ENCODE results near the gene SLC38A9. TPM values are rescaled to one million over a fixed set of nuclear protein-coding genes. Genes with fewer than 3 reads are reported as not detected.

SLC38A9 gene
- total RNA-seq, 4 donors from 2014 or later, result 50.5 to 175 (median 86.7) TPM

DNA sequence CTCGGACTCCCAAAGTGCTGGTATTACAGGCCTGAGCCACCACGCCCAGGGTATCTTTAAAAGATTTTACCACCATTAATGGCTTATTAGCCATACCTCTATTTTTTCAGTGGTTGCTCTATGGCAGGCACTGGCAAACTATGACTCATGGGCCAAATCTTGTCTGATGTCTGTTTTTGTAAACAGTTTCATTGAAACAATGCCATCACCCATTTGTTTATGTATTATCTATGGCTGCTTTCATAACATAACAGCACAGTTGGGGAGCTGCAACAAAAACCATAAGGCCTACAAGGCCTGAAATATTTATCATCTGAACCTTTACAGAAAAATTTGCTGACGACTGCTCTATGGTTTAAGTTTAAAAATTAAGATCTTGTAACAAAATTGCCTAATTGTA lies 66.8 kb downstream of the SLC38A9 start:
- peak overlapping the region in 1 of 2 donors; percentile 59 for H3K27ac ChIP-seq

DNA sequence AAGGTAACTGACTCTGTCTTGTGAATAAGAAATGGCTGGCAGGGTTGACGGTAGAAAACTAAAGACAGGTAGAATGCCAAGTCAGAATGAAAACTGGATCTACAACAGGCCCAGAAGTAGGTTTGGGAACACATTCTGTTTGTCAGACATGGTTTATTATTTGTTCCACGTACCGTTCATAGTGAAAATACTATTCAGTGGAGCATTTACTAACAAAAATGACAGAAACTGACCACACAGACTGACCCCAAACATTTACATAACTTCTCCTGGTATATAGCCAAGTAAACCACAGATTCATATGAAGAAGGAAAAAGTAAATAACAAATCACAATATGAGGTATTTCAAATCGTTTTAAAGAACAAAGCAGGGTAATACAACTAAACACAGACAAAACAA lies 73.7 kb downstream of the SLC38A9 start:
- Histone ChIP-seq H3K4me3 (no peak overlapping the region), H3K4me1 (peaks cover 4 to 24% of the 10 kb centered on the region in 2 donors), H3K9me3 (no peaks in the 10 kb centered on the region), H3K27me3 (no peaks in the 10 kb centered on the region), H3K36me3 (no peaks in the 10 kb centered on the region), H3K27ac (peak overlapping the region; percentile 67 to 76)
- no peak for DNase-seq
- intact Hi-C loops (cut with DNase I; ENCODE audit: low total_unique reads), result no loop called here
- TF ChIP-seq POLR2A (IDR thresholded peaks at IDR 0.05), result no peak
- TF ChIP-seq, protein P1, sequence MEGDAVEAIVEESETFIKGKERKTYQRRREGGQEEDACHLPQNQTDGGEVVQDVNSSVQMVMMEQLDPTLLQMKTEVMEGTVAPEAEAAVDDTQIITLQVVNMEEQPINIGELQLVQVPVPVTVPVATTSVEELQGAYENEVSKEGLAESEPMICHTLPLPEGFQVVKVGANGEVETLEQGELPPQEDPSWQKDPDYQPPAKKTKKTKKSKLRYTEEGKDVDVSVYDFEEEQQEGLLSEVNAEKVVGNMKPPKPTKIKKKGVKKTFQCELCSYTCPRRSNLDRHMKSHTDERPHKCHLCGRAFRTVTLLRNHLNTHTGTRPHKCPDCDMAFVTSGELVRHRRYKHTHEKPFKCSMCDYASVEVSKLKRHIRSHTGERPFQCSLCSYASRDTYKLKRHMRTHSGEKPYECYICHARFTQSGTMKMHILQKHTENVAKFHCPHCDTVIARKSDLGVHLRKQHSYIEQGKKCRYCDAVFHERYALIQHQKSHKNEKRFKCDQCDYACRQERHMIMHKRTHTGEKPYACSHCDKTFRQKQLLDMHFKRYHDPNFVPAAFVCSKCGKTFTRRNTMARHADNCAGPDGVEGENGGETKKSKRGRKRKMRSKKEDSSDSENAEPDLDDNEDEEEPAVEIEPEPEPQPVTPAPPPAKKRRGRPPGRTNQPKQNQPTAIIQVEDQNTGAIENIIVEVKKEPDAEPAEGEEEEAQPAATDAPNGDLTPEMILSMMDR (IDR thresholded peaks at IDR 0.05), result no peak

More for the DNA sequence above, 66.8 kb downstream of the SLC38A9 start:
- H3K27me3 ChIP-seq, result no peaks in the 10 kb centered on the region
- H3K4me3 ChIP-seq, result no peak overlapping the region
- TF ChIP-seq, protein P1 (IDR thresholded peaks at IDR 0.05), result no peak
- no peak for TF ChIP-seq POLR2A (IDR thresholded peaks at IDR 0.05)
- H3K9me3 ChIP-seq, result no peaks in the 10 kb centered on the region
- H3K4me1 ChIP-seq, result peaks cover 0 to 7% of the 10 kb centered on the region in 2 donors
- intact Hi-C loops (cut with DNase I; ENCODE audit: low total_unique reads), result no loop called here
- no peaks in the 10 kb centered on the region for H3K36me3 ChIP-seq
- DNase-seq, result no peak

DNA sequence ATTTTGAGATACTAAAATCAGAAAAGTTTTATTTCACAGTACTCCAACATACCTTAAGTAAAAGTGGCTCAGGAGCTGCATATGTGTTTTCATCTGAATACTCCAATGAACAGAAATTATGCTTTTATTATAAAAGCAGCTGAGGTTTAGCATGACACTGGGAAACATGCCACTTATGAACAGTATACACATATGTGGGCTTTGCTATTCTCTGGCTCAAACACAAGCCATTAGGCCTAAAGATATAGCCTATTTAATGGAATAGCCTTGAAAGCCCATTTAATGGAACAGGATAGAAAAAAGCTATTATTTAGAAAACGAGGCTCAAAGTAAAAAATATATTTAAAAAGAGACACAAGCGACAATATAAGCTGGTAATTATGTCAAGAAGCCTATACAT lies 74.1 kb downstream of the SLC38A9 start:
- H3K9me3 ChIP-seq, result no peaks in the 10 kb centered on the region
- no peaks in the 10 kb centered on the region for H3K27me3 ChIP-seq
- DNase-seq, result no peak
- intact Hi-C loops (cut with DNase I; ENCODE audit: low total_unique reads), result no loop called here
- H3K4me1 ChIP-seq, result peaks cover 4 to 24% of the 10 kb centered on the region in 2 donors
- no peaks in the 10 kb centered on the region for H3K36me3 ChIP-seq
- H3K27ac ChIP-seq, result peak overlapping the region; percentile 67 to 76
- TF ChIP-seq, protein P1 (IDR thresholded peaks at IDR 0.05), result no peak
- TF ChIP-seq POLR2A (IDR thresholded peaks at IDR 0.05), result no peak
- no peak overlapping the region for H3K4me3 ChIP-seq

DNA sequence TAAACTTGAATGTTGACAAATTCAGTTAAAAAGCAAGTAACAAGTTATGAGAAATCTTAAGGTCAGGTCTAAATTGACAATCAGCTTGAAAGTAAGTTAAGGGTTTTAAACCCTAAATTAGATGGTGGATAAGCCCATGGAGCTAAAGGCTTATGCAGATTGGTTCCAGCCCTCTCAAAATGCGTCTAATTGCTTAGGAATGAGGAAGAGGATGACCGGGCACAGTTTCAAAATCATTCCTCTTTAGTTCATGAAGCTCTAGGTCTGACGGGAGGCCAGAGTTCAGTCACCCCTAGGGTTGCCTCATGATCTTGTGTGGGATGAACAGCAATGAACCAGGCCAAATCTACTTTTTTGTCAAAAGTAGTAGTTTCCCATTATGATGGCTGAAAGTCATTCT lies 75.4 kb downstream of the SLC38A9 start:
- peak; percentile 64 to 73 for DNase-seq
- Histone ChIP-seq H3K27me3 (no peaks in the 10 kb centered on the region), H3K4me3 (no peak overlapping the region), H3K36me3 (no peaks in the 10 kb centered on the region), H3K4me1 (peaks cover 4 to 24% of the 10 kb centered on the region in 2 donors), H3K27ac (peak overlapping the region; percentile 67 to 76), H3K9me3 (no peaks in the 10 kb centered on the region)
- no peak for TF ChIP-seq POLR2A (IDR thresholded peaks at IDR 0.05)
- TF ChIP-seq, protein P1 (IDR thresholded peaks at IDR 0.05), result no peak
- intact Hi-C loops (cut with DNase I; ENCODE audit: low total_unique reads), result no loop called here

DNA sequence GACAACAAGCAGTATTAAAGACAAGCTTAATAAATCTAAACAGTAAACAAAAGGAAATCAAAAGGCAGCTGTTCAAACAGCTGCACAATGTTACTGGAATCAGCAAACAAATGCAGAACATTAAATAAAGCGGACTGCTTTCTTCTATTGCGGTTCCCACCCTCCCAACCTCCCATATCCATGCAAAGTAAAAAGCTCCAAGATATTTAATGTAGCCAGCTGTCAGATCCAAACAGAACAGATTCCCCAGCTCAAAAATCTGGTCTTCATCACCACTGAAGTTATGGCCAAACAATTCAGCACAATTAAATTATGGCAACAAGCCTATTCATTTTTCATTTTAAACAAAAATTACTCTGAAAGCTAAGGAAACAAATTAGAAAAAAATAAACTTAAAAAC lies 75.9 kb downstream of the SLC38A9 start:
- H3K27ac ChIP-seq, result peak overlapping the region; percentile 67 to 76
- no peaks in the 10 kb centered on the region for H3K27me3 ChIP-seq
- no peak overlapping the region for H3K4me3 ChIP-seq
- H3K4me1 ChIP-seq, result peaks cover 4 to 24% of the 10 kb centered on the region in 2 donors
- intact Hi-C loops (cut with DNase I; ENCODE audit: low total_unique reads), result no loop called here
- no peaks in the 10 kb centered on the region for H3K36me3 ChIP-seq
- no peaks in the 10 kb centered on the region for H3K9me3 ChIP-seq
- no peak for DNase-seq
- no peak for TF ChIP-seq POLR2A (IDR thresholded peaks at IDR 0.05)
- TF ChIP-seq, protein P1 (IDR thresholded peaks at IDR 0.05), result no peak

All from uterus (tissue), 4 donors.